Left colon (tissue), 2 donors: ENCODE measurements around the gene PRKAR1A. TPM values are rescaled to one million over a fixed set of nuclear protein-coding genes. Genes with fewer than 3 reads are reported as not detected.
A peak's percentile ranks its signal among the peaks of the same experiment; 100 is the strongest.
"Not testable (repeated sequence)": the region's sequence is repeated elsewhere in the genome, so short reads cannot be mapped to it uniquely, and the experiment has no call there.

Source experiments
- ATAC-seq: fragments of 200-7000 bp; cut with Tn5 transposase; one replicate; pipeline ENCODE4 v1.9.1; 2020; ENCODE audit warnings: mild to moderate bottlenecking, moderate library complexity
- DNase-seq, 2 donors: peaks; one replicate each; pipeline ENCODE4 v3.0.0-alpha.2; 2020
- intact Hi-C, 2 donors: fragments of 100-400 bp; cut with DNase I in 1 of 2; cut with micrococcal nuclease in 1 of 2; formaldehyde crosslinking; loops; one replicate each; pipeline versions ENCODE4 v1.11.2 to v1.14.0; 2022; cut with DNase I, micrococcal nuclease
- total RNA-seq, 2 donors: library from RNA; stranded (reverse); fragmentation: NEBNext Ultra II Directional; extraction: Animal tissue kit (Norgen Biotek cat#: 25700); gene quantifications; one replicate each; pipeline ENCODE4 v1.2.1, GENCODE V29; 2021
- donor health status: DM: no; HTN: no; CAD: no.
- donor health status: DM: yes; HTN: yes; CAD: no.

PRKAR1A gene
- total RNA-seq, 2 donors from 2014 or later, result 146 to 159 TPM

DNA sequence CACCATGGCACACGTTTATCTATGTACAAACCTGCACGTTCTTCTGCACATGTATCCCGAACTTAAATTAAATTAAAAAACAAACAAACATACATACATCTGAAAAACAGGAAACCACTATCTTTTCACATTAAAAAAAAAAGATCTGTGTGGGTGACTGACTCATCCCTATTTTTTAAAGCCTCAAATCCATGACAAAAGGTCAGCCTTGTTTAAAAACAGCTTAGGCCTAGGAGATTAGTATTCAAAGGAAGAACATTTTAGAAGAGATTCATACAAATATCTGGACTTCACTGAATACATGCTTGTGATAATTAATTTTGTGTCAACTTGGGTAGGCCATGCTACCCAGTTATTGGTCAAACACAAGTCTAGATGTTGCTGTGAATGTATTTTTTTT lies 4.7 kb upstream of the PRKAR1A start:
- no peak for ATAC-seq
- DNase-seq, result no peak

GRCh38 chr17:68509141-68510057 lies 2.8 kb upstream of the PRKAR1A start:
- intact Hi-C loops, result no loop called here
- DNase-seq (peak; percentile 58 to 66), ATAC-seq (no peak)

More for the DNA sequence above, 4.7 kb upstream of the PRKAR1A start:
- intact Hi-C loops, result no loop called here

- DNase-seq, result peak in 1 of 2 donors; percentile 65
- intact Hi-C loops, result no loop called here
- no peak for ATAC-seq
Observed at GRCh38 chr17:68511254-68511670, 968 bp upstream of the PRKAR1A start.

- ATAC-seq (peak; percentile 69), DNase-seq (peak; percentile 81 to 88)
- intact Hi-C loops, result no loop called here
Observed at GRCh38 chr17:68511671-68512246, 471 bp upstream of the PRKAR1A start.

GRCh38 chr17:68512960-68513474 lies 787 bp downstream of the PRKAR1A start:
- ATAC-seq (peak; percentile 6), DNase-seq (no peak)
- intact Hi-C loops, result no loop called here

DNA sequence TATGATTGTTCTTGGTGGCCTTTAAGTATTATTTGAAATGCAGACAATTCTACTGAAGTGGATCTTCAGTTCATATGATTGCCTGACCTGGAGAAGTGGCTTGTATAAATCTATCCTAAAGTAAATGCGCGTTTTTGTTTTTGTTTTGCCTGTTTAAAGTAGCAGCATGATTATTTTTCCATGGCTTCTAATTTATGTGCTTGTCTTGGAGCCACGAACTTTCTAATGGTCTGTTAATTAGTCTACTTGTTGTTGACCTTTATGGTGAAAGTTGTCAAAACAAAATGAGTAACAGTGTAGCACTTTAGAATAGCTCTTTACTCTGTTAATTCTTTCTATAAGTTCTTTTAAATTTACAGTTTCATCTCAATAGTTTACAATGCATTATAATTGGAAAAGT lies 1.7 kb downstream of the PRKAR1A start:
- no peak for DNase-seq
- intact Hi-C loops, result no loop called here
- no peak for ATAC-seq

- ATAC-seq (no peak), DNase-seq (no peak)
- intact Hi-C loops, result no loop called here
Observed at GRCh38 chr17:68514831-68515635, 2.8 kb downstream of the PRKAR1A start.

DNA sequence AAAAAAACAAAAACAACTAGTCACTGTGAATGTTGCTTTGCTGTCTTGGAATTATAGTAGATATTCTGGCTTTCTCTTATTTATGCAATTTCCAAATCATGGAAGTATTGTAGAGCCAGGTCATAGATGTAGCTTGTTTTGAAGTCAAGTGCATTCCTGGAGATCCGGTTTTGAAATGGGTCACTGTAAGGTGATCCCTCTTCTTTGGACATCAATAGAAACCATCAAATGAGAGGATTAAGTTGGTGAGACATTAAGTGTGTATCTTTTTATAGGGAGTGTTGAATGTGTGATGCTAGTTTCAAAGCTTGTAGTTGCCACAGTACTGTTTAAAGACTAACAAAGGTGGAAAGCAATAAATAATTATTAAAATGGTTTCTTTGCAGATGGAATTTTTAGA lies 4.5 kb downstream of the PRKAR1A start:
- ATAC-seq (no peak), DNase-seq (no peak)
- intact Hi-C loops, result no loop called here

- peak; percentile 30 for ATAC-seq
- intact Hi-C loops, DNase-seq: not testable (repeated sequence)
Observed at GRCh38 chr17:68517605-68518004, 5.4 kb downstream of the PRKAR1A start.

DNA sequence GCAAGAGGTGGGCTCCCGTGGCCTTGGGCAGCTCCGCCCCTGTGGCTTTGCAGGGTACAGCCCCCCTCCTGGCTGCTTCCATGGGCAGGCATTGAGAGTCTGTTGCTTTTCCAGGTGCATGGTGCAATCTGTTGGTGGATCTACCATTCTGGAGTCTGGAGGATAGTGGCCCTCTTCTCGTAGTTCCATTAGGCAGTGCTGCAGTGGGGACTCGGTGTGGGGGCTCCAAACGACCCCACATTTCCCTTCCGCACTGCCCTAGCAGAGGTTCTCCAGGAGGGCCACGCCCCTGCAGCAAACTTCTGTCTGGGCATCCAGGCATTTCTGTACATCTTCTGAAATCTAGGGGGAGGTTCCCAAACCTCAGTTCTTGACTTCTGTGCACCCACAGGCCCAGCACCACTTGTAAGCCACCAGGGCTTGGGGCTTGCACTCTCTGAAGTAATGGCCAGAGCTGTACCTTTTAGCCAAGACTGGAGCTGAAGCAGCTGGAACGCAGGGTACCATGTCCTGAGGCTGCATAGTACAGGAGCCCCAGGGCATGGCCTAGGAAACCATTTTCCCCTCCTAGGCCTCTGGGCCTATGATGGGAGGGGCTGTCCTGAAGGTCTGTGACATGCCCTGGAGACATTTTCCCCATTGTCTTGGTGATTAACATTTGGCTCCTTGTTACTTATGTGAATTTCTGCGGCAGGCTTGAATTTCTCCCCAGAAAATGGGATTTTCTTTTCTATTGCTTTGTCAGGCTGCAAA lies 6.0 kb downstream of the PRKAR1A start:
- DNase-seq, result no peak
- intact Hi-C loops, result no loop called here
- ATAC-seq, result peak; percentile 13

DNA sequence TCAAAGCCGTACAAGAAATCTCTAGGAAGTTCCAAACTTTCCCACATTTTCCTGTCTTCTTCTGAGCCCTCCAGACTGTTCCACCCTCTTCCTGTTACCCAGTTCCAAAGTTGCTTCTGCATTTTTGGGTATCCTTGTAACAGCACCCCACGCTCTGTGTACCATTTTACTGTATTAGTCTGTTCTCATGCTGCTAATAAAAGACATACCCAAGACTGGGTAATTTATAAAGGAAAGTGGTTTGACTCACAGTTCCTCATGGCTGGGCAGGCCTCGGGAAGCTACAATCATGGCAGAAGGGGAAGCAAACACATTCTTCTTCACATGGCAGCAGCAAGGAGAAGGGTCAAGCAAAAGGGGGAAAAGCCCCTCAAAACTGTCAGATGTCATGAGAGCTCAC lies 6.8 kb downstream of the PRKAR1A start:
- DNase-seq, ATAC-seq, intact Hi-C loops: not testable (repeated sequence)

- ATAC-seq (no peak), DNase-seq (no peak)
- intact Hi-C loops, result no loop called here
Observed at GRCh38 chr17:68519911-68520310, 7.7 kb downstream of the PRKAR1A start.

GRCh38 chr17:68522266-68522665 lies 10.0 kb downstream of the PRKAR1A start:
- intact Hi-C loops, result no loop called here
- DNase-seq (no peak), ATAC-seq (no peak)

- DNase-seq, result no peak
- ATAC-seq, result no peak
- intact Hi-C loops, result no loop called here
Observed at GRCh38 chr17:68526548-68526947, 14.3 kb downstream of the PRKAR1A start.

DNA sequence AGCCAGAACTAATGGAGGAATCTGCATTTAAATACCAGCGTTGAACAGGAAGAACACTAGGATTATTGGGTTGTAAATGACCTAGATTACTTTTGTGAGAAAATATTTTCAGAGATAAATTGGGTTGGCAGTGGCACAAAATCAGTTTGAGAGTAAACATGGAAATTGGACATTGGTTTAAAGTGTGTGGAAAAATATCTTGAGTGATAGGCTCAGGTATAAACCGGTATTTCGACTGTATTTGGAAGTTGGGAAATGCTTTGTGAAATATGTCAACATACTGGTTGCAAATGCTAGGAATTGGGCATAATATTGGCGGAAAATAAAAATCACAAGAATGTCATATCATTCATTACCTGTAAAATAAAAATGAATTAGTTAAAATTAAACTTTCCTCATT lies 15.1 kb downstream of the PRKAR1A start:
- intact Hi-C loops, result no loop called here
- ATAC-seq (peak; percentile 35), DNase-seq (no peak)

DNA sequence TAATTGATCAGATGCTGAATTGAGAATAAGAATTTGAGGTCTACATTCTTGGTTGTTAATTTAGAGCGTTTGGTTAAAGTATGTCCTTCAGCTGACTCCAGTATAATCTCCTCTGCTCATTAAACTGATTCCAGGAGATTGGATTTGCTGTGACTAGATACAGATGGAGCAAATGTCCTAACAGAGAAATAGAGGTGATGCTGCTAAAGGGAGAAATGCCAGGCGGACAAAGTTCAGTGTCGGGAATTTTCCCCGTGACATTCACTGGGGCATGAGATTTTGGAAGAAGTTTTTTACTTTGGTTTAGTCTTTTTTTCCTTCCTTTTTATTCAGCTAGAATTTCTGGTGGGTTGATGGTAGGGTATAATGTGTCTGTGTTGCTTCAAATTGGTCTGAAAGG lies 19.0 kb downstream of the PRKAR1A start:
- ATAC-seq (no peak), DNase-seq (no peak)
- intact Hi-C loops, result no loop called here

DNA sequence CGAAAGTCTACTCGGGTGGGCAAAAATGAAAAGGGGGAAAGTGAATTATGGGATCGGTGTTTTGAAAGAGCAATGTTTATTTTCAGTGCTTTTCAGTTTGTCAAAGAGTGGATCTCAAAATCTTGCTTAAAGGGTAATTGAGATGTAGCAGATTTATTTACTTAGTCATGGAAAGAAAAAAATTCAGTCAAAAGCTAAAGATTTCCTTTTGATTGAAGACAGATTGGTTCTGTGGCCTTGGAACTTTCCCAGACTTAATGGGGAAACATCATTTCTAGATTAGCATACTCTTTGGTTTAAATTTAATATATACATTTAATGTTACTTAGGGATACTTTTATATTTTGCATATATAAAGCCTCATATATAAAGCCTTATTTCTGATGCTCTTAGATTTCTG lies 20.6 kb downstream of the PRKAR1A start:
- ATAC-seq, result no peak
- no peak for DNase-seq
- intact Hi-C loops, result no loop called here

DNA sequence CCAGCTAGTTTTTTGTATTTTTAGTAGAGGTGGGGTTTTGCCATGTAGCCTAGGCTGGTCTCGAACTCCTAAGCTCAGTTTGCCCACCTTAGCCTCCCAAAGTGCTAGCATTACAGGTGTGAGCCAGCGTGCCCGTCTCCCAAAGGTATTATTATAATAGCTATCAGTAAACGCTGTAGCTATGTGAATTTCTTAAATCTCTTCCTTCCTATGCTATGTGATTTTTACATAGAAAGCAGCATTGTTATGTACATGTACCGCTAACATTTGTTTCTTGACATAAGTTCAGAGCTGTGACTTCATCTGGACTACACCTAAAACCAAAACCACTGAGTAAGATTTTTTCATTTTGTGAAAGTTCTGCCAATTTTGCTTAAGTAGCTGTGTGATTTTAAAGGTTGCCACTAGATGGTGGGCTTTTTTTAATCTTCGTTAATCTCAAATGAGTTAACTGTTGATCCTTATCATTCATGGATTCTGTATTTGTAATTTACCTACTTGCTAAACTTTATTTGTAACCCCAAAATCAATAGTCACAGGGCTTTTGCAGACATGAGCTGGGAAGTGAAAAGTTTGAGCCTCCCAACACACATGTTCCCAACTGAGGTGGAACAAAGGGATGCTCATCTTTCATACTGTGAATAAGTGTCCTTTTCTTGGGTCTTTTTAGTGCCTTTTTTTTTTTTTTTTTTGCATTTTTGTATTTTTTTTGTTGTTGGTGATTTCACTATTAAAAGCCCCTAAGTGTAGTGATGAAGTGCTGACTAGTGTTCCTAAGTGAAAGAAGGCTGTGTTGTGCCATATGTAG lies 21.9 kb downstream of the PRKAR1A start:
- no peak for DNase-seq
- intact Hi-C loops, result no loop called here
- no peak for ATAC-seq
